ENCODE data around the gene ZNF883. TPM values are rescaled to one million over a fixed set of nuclear protein-coding genes. Genes with fewer than 3 reads are reported as not detected.
"Not testable (repeated sequence)": the region's sequence is repeated elsewhere in the genome, so short reads cannot be mapped to it uniquely, and the experiment has no call there.

The ZNF883 gene
- total RNA-seq: 0.24 TPM in 1 of 2 replicates, not detected in the other

GRCh38 chr9:113011911-113012381, at the start of gene ZNF883:
Gene ZNF883 (minus strand): TSS chr9:113012192.
- Mint-ChIP-seq H3K36me3 (ENCODE audit: low read depth) (no peaks in the 10 kb centered on the region), H3K4me3 (peak within 1 kb of the TSS; percentile 51), H3K9me3 (peaks cover 20% of the 10 kb centered on the region), H3K4me1 (no peaks in the 10 kb centered on the region), H3K27ac (no peak within 1 kb of the TSS), H3K27me3 (no peaks in the 10 kb centered on the region)
- intact Hi-C loops (cut with micrococcal nuclease): no loop called here
- DNase-seq: peak; percentile 59

- H3K4me1 Mint-ChIP-seq; H3K9me3 Mint-ChIP-seq; H3K4me3 Mint-ChIP-seq; H3K27ac Mint-ChIP-seq; intact Hi-C loops (cut with micrococcal nuclease); H3K27me3 Mint-ChIP-seq; H3K36me3 Mint-ChIP-seq (ENCODE audit: low read depth): not testable (repeated sequence)
- peak; percentile 57 for DNase-seq
These were observed 49.3 kb upstream of the ZNF883 start for GRCh38 chr9:113061072-113061850.

GRCh38 chr9:113059581-113060284, 47.7 kb upstream of the ZNF883 start:
- not testable (repeated sequence) for H3K4me3 Mint-ChIP-seq, H3K4me1 Mint-ChIP-seq

GRCh38 chr9:113057193-113057592, 45.2 kb upstream of the ZNF883 start:
- peaks cover 3% of the 10 kb centered on the region for H3K27me3 Mint-ChIP-seq
- intact Hi-C loops (cut with micrococcal nuclease): no loop called here
- H3K36me3 Mint-ChIP-seq (ENCODE audit: low read depth): no peaks in the 10 kb centered on the region
- DNase-seq: no peak
- H3K9me3 Mint-ChIP-seq: no peaks in the 10 kb centered on the region
- no peak overlapping the region for H3K4me3 Mint-ChIP-seq
- H3K27ac Mint-ChIP-seq: no peak overlapping the region
- H3K4me1 Mint-ChIP-seq: no peaks in the 10 kb centered on the region

More at GRCh38 chr9:113059581-113060284, 47.7 kb upstream of the ZNF883 start:
- H3K27me3 Mint-ChIP-seq; H3K36me3 Mint-ChIP-seq (ENCODE audit: low read depth); H3K9me3 Mint-ChIP-seq; intact Hi-C loops (cut with micrococcal nuclease): not testable (repeated sequence)
- peak overlapping the region; percentile 26 for H3K27ac Mint-ChIP-seq
- peak; percentile 60 for DNase-seq

GRCh38 chr9:113056191-113057106, 44.5 kb upstream of the ZNF883 start, which contains the start of gene ZFP37:
Gene ZFP37 (minus strand): TSS chr9:113056724. CDS start chr9:113056688, 36 bp downstream.
- Mint-ChIP-seq H3K36me3 (ENCODE audit: low read depth) (no peaks in the 10 kb centered on the region), H3K4me1 (no peaks in the 10 kb centered on the region), H3K9me3 (no peaks in the 10 kb centered on the region), H3K4me3 (no peak within 1 kb of the TSS), H3K27me3 (peaks cover 3% of the 10 kb centered on the region), H3K27ac (no peak within 1 kb of the TSS)
- intact Hi-C loops (cut with micrococcal nuclease): no loop called here
- peak; percentile 86 for DNase-seq

GRCh38 chr9:113042884-113043657, 31.1 kb upstream of the ZNF883 start:
- H3K4me3 Mint-ChIP-seq: no peak overlapping the region
- intact Hi-C loops (cut with micrococcal nuclease): no loop called here
- H3K27ac Mint-ChIP-seq: no peak overlapping the region
- DNase-seq: no peak
- peaks cover 4% of the 10 kb centered on the region for H3K36me3 Mint-ChIP-seq (ENCODE audit: low read depth)
- no peaks in the 10 kb centered on the region for H3K4me1 Mint-ChIP-seq
- H3K27me3 Mint-ChIP-seq: no peaks in the 10 kb centered on the region
- H3K9me3 Mint-ChIP-seq: peaks cover 42% of the 10 kb centered on the region

- Mint-ChIP-seq H3K4me3 (no peak overlapping the region), H3K36me3 (ENCODE audit: low read depth) (no peaks in the 10 kb centered on the region), H3K9me3 (peaks cover 29% of the 10 kb centered on the region), H3K4me1 (no peaks in the 10 kb centered on the region), H3K27ac (no peak overlapping the region), H3K27me3 (no peaks in the 10 kb centered on the region)
- DNase-seq: no peak
- intact Hi-C loops (cut with micrococcal nuclease): no loop called here
These were observed 14.2 kb upstream of the ZNF883 start for GRCh38 chr9:113026200-113026599.

GRCh38 chr9:113018247-113018646, 6.3 kb upstream of the ZNF883 start:
- Mint-ChIP-seq H3K27ac (no peak overlapping the region), H3K27me3 (no peaks in the 10 kb centered on the region), H3K4me3 (no peak overlapping the region), H3K9me3 (peaks cover 17% of the 10 kb centered on the region), H3K4me1 (no peaks in the 10 kb centered on the region), H3K36me3 (ENCODE audit: low read depth) (no peaks in the 10 kb centered on the region)
- intact Hi-C loops (cut with micrococcal nuclease): no loop called here
- DNase-seq: no peak

GRCh38 chr9:113012492-113012891, 500 bp upstream of the ZNF883 start:
- no peak for DNase-seq
- no peak overlapping the region for H3K27ac Mint-ChIP-seq
- H3K4me3 Mint-ChIP-seq: no peak overlapping the region
- H3K4me1 Mint-ChIP-seq: no peaks in the 10 kb centered on the region
- H3K9me3 Mint-ChIP-seq: peaks cover 20% of the 10 kb centered on the region
- H3K27me3 Mint-ChIP-seq: no peaks in the 10 kb centered on the region
- intact Hi-C loops (cut with micrococcal nuclease): no loop called here
- no peaks in the 10 kb centered on the region for H3K36me3 Mint-ChIP-seq (ENCODE audit: low read depth)

- no peaks in the 10 kb centered on the region for H3K36me3 Mint-ChIP-seq (ENCODE audit: low read depth)
- no peak overlapping the region for H3K4me3 Mint-ChIP-seq
- no peak overlapping the region for H3K27ac Mint-ChIP-seq
- intact Hi-C loops (cut with micrococcal nuclease): no loop called here
- peaks cover 30% of the 10 kb centered on the region for H3K9me3 Mint-ChIP-seq
- no peak for DNase-seq
- H3K27me3 Mint-ChIP-seq: no peaks in the 10 kb centered on the region
- H3K4me1 Mint-ChIP-seq: no peaks in the 10 kb centered on the region
These were observed 6.2 kb downstream of the ZNF883 start for GRCh38 chr9:113005777-113006176.

- Mint-ChIP-seq H3K27me3 (no peaks in the 10 kb centered on the region), H3K36me3 (ENCODE audit: low read depth) (peaks cover 8% of the 10 kb centered on the region)
- intact Hi-C loops (cut with micrococcal nuclease): no loop called here
These were observed 14.6 kb downstream of the ZNF883 start for GRCh38 chr9:112997236-112997941.

GRCh38 chr9:112971415-112971814, 40.6 kb downstream of the ZNF883 start:
- H3K4me1 Mint-ChIP-seq: no peaks in the 10 kb centered on the region
- H3K27me3 Mint-ChIP-seq: no peaks in the 10 kb centered on the region
- H3K4me3 Mint-ChIP-seq: no peak overlapping the region
- H3K36me3 Mint-ChIP-seq (ENCODE audit: low read depth): no peaks in the 10 kb centered on the region
- H3K27ac Mint-ChIP-seq: no peak overlapping the region
- peaks cover 12% of the 10 kb centered on the region for H3K9me3 Mint-ChIP-seq
- no peak for DNase-seq
- intact Hi-C loops (cut with micrococcal nuclease): no loop called here

More at GRCh38 chr9:112997236-112997941, 14.6 kb downstream of the ZNF883 start:
- Mint-ChIP-seq H3K27ac (no peak overlapping the region), H3K4me1 (no peaks in the 10 kb centered on the region), H3K9me3 (peaks cover 48% of the 10 kb centered on the region), H3K4me3 (no peak overlapping the region)
- no peak for DNase-seq
